DND-41 (cell line): Measurements from ENCODE around the gene TGFBRAP1.

Source experiments
- ATAC-seq: fragments of 200-7000 bp; cut with Tn5 transposase; 3 replicates; pipeline ENCODE4 v1.9.1; 2021; ENCODE audit warnings: low read depth; ENCODE audit not compliant: insufficient read depth
- DNase-seq: peaks from one replicate; pipeline ENCODE4 v3.0.0-alpha.2; 2020
- H2AFZ ChIP-seq: 2 replicates; pipeline ENCODE4 v1.6.0; 2012; ENCODE audit warnings: low read depth, low read length
- H3K27ac ChIP-seq: 2 replicates; pipeline ENCODE4 v1.5.1; 2012; ENCODE audit warnings: low read length, inconsistent platforms
- H3K27me3 ChIP-seq: fragments of 200-600 bp; sonication (generic); 2 replicates; pipeline ENCODE4 v1.6.0; 2012; ENCODE audit warnings: low read length, mild to moderate bottlenecking, inconsistent platforms; ENCODE audit not compliant: insufficient read depth, poor library complexity
- H3K36me3 ChIP-seq: 2 replicates; pipeline ENCODE4 v1.5.1; 2012; ENCODE audit warnings: low read length, inconsistent platforms; ENCODE audit not compliant: insufficient read depth
- H3K4me1 ChIP-seq: 2 replicates; pipeline ENCODE4 v1.5.1; 2012; ENCODE audit warnings: mild to moderate bottlenecking, low read length; ENCODE audit not compliant: insufficient read depth
- H3K4me2 ChIP-seq: 2 replicates; pipeline ENCODE4 v1.6.0; 2012; ENCODE audit warnings: mild to moderate bottlenecking, moderate library complexity, low read length, inconsistent platforms; ENCODE audit not compliant: insufficient read depth
- H3K4me3 ChIP-seq, 2 experiments: fragments of 200-600 bp in 1 of 2; shearing (Covaris generic) in 1 of 2; 2 replicates each; pipeline ENCODE4 v1.5.1; 2012 to 2016; ENCODE audit warnings: inconsistent platforms in 2 of 2, low read length in 2 of 2, mild to moderate bottlenecking in 2 of 2, low read depth in 1 of 2, moderate library complexity in 1 of 2
- H3K79me2 ChIP-seq: 2 replicates; pipeline ENCODE4 v1.6.0; 2012; ENCODE audit warnings: low read length, inconsistent platforms; ENCODE audit not compliant: insufficient read depth
- H3K9ac ChIP-seq: 2 replicates; pipeline ENCODE4 v1.6.0; 2012; ENCODE audit warnings: low read depth, mild to moderate bottlenecking, inconsistent platforms, low read length, moderate library complexity
- H3K9me3 ChIP-seq: 2 replicates; pipeline ENCODE4 v1.5.1; 2012; ENCODE audit warnings: low read length, moderate library complexity, mild to moderate bottlenecking, inconsistent platforms; ENCODE audit not compliant: insufficient read depth, severe bottlenecking
- H4K20me1 ChIP-seq: 2 replicates; pipeline ENCODE4 v1.6.0; 2012; ENCODE audit warnings: low read length; ENCODE audit not compliant: insufficient read depth
- EZH2 ChIP-seq: IDR thresholded peaks from 3 replicates; pipeline ENCODE4 v1.6.1; 2012; ENCODE audit warnings: borderline replicate concordance, low read depth, mild to moderate bottlenecking, moderate library complexity, low read length, inconsistent platforms; ENCODE audit not compliant: severe bottlenecking
- TF ChIP-seq, protein P1 (sequence below): IDR thresholded peaks from 2 replicates; pipeline ENCODE4 v1.5.1; 2012; ENCODE audit warnings: borderline replicate concordance, low read length, moderate library complexity, mild to moderate bottlenecking; ENCODE audit not compliant: poor library complexity, severe bottlenecking; ENCODE audit errors: extremely low read depth

TGFBRAP1 gene

DNA sequence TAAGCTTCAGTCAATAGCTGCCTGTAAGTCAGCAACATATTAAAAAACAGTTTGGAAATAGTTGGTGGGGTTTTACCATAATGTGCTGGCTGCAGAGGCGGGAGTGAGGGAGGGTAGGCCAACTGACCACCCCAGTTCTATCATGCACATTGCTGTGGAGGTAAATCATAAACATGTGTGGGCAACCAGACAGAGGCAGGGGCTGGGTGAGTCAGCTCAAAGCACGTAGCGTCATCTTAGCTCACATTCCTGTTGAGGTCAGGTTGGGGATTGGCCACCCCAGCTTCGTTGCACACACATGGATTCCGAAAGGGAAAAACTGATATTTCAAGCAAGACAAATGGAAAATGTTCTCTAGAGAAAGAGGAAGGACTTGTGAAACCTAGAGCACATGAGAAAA lies 68.5 kb downstream of the TGFBRAP1 start:
- H4K20me1 ChIP-seq = no peaks in the 10 kb centered on the region; the same call in 1 of the 2 replicates
- no peak overlapping the region for H3K4me2 ChIP-seq
- no peaks in the 10 kb centered on the region for H3K9me3 ChIP-seq
- ATAC-seq (no peak), DNase-seq (no peak)
- H3K4me3 ChIP-seq = no peak overlapping the region
- no peaks in the 10 kb centered on the region for H3K27me3 ChIP-seq
- peaks cover 5% of the 10 kb centered on the region; the same call in 1 of the 2 replicates for H3K36me3 ChIP-seq
- no peaks in the 10 kb centered on the region for H3K4me1 ChIP-seq
- H3K27ac ChIP-seq = no peak overlapping the region
- no peaks in the 10 kb centered on the region for H3K79me2 ChIP-seq
- H2AFZ ChIP-seq = no peak overlapping the region
- no peak overlapping the region for H3K9ac ChIP-seq
- TF ChIP-seq, protein P1, sequence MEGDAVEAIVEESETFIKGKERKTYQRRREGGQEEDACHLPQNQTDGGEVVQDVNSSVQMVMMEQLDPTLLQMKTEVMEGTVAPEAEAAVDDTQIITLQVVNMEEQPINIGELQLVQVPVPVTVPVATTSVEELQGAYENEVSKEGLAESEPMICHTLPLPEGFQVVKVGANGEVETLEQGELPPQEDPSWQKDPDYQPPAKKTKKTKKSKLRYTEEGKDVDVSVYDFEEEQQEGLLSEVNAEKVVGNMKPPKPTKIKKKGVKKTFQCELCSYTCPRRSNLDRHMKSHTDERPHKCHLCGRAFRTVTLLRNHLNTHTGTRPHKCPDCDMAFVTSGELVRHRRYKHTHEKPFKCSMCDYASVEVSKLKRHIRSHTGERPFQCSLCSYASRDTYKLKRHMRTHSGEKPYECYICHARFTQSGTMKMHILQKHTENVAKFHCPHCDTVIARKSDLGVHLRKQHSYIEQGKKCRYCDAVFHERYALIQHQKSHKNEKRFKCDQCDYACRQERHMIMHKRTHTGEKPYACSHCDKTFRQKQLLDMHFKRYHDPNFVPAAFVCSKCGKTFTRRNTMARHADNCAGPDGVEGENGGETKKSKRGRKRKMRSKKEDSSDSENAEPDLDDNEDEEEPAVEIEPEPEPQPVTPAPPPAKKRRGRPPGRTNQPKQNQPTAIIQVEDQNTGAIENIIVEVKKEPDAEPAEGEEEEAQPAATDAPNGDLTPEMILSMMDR = no peak
- TF ChIP-seq EZH2 = no peak

DNA sequence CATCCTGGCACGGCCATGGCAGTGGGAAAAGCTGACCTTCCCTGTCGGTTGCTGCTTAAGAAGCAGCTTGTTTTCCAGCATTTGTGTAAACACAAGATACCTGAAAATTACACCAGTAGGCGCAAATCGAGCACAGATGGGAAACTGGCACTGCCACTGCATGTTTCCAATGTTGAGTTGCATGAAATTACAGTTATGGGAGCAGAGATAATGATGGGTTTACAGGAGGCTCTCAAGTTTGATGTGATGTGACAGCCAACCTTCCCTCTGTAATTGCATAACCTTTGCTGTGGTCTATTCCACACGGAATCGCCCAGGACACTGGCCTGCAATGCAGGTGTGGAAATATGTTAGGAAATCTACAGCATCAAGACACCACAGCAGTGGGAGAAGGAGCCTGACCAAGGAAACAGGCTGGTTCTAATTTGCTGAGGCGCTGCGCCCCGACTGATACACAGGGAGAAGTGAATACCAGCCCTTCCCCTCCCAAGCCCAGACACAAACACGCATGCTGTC lies 70.6 kb downstream of the TGFBRAP1 start:
- Histone ChIP-seq H3K4me2 (no peak overlapping the region), H3K9ac (no peak overlapping the region), H2AFZ (no peak overlapping the region), H3K4me3 (no peak overlapping the region), H3K79me2 (no peaks in the 10 kb centered on the region), H3K27me3 (no peaks in the 10 kb centered on the region), H3K4me1 (no peaks in the 10 kb centered on the region), H3K9me3 (no peaks in the 10 kb centered on the region), H4K20me1 (no peaks in the 10 kb centered on the region; the same call in 1 of the 2 replicates), H3K36me3 (no peaks in the 10 kb centered on the region), H3K27ac (no peak overlapping the region)
- ATAC-seq = no peak
- no peak for TF ChIP-seq EZH2
- DNase-seq = no peak

DNA sequence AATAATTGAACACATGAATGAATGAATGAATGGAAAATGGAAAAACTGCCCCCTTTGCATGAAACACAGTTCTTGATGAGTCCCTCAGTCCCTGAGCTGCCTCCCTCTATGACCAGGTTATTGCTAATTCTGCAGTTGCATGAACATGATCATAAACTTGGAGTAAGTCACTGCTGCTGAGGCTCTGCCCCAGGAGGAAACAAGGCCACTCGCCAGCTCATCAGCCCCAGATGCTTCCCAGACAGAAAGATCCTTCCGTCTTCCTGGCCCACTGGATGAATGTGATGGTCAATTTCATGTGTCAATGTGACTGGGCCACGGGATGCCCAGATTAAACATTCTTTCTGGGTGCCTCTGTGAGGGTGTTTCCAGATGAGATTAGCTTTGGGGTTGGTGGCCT lies 71.6 kb downstream of the TGFBRAP1 start:
- ATAC-seq = no peak
- H3K9ac ChIP-seq = no peak overlapping the region
- no peaks in the 10 kb centered on the region; the same call in 1 of the 2 replicates for H4K20me1 ChIP-seq
- no peak overlapping the region for H3K27ac ChIP-seq
- no peak overlapping the region for H3K4me2 ChIP-seq
- no peaks in the 10 kb centered on the region for H3K9me3 ChIP-seq
- TF ChIP-seq EZH2 = no peak
- TF ChIP-seq, protein P1 = no peak
- no peaks in the 10 kb centered on the region for H3K36me3 ChIP-seq
- H3K4me1 ChIP-seq = no peaks in the 10 kb centered on the region
- no peak overlapping the region for H2AFZ ChIP-seq
- no peak for DNase-seq
- no peaks in the 10 kb centered on the region for H3K27me3 ChIP-seq
- no peaks in the 10 kb centered on the region for H3K79me2 ChIP-seq
- no peak overlapping the region for H3K4me3 ChIP-seq

DNA sequence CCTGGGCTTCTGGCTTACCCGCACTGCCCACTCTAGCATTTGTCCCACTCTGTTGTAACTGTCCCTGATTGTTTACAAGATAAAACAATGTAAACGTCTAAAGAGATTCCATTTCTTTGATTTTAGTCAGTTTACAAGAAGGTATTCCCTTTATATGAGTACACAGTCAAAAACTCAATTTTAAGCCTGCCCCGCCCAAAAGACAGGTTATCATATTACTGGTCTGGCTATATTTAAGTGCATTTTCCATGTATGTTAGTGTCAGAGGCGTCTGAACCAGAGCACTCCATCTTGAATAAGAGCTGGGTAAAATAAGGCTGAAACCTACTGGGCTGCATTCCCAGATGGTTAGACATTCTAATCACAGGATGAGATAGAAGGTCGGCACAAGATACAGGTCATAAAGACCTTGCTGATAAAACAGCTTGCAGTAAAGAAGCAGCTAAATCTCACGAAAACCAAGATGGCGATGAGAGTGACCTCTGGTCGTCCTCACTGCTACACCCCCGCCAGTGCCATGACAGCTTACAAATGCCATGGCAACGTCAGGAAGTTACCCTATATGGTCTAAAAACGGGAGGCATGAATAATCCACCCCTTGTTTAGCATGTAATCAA lies 73.0 kb downstream of the TGFBRAP1 start:
- Histone ChIP-seq H3K4me3 (no peak overlapping the region), H3K27me3 (no peaks in the 10 kb centered on the region), H3K36me3 (no peaks in the 10 kb centered on the region), H3K9ac (no peak overlapping the region), H3K9me3 (no peaks in the 10 kb centered on the region), H3K4me1 (no peaks in the 10 kb centered on the region), H3K79me2 (no peaks in the 10 kb centered on the region), H4K20me1 (no peaks in the 10 kb centered on the region; the same call in 1 of the 2 replicates), H2AFZ (no peak overlapping the region), H3K27ac (no peak overlapping the region), H3K4me2 (no peak overlapping the region)
- DNase-seq = no peak
- no peak for ATAC-seq
- no peak for TF ChIP-seq EZH2
- TF ChIP-seq, protein P1 = no peak
